Ishikawa (cell line): ENCODE measurements around the gene AGPS.

Experiments used
- CEBPB ChIP-seq: IDR thresholded peaks from 2 replicates; pipeline ENCODE4 v1.6.1; 2012
- CREB1 ChIP-seq: IDR thresholded peaks from 2 replicates; pipeline ENCODE4 v1.6.1; 2012; ENCODE audit warnings: low read depth
- EGR1 ChIP-seq: IDR thresholded peaks from 2 replicates; pipeline ENCODE4 v1.6.1; 2012
- EP300 ChIP-seq: IDR thresholded peaks from 2 replicates; pipeline ENCODE4 v1.6.1; 2012; ENCODE audit warnings: borderline replicate concordance
- FOXM1 ChIP-seq: IDR thresholded peaks from 2 replicates; pipeline ENCODE4 v1.6.1; 2012; ENCODE audit warnings: low read depth, borderline replicate concordance
- MAX ChIP-seq: IDR thresholded peaks from 2 replicates; pipeline ENCODE4 v1.6.1; 2012
- NFIC ChIP-seq: IDR thresholded peaks from 2 replicates; pipeline ENCODE4 v1.6.1; 2012
- RAD21 ChIP-seq: IDR thresholded peaks from 2 replicates; pipeline ENCODE4 v1.6.1; 2012; ENCODE audit warnings: low read depth
- REST ChIP-seq: IDR thresholded peaks from 2 replicates; pipeline ENCODE4 v1.6.1; 2012; ENCODE audit warnings: low read depth, mild to moderate bottlenecking
- TAF1 ChIP-seq: IDR thresholded peaks from 2 replicates; pipeline ENCODE4 v1.6.1; 2012; ENCODE audit warnings: low read depth, mild to moderate bottlenecking
- TCF12 ChIP-seq: IDR thresholded peaks from 2 replicates; pipeline ENCODE4 v1.6.1; 2012; ENCODE audit warnings: low read depth
- TEAD4 ChIP-seq: IDR thresholded peaks from 2 replicates; pipeline ENCODE4 v1.6.1; 2012
- USF1 ChIP-seq: IDR thresholded peaks from 2 replicates; pipeline ENCODE4 v1.6.1; 2012
- YY1 ChIP-seq: IDR thresholded peaks from 2 replicates; pipeline ENCODE4 v1.6.1; 2012; ENCODE audit warnings: low read depth
- ZBTB7A ChIP-seq: IDR thresholded peaks from 2 replicates; pipeline ENCODE4 v1.6.1; 2012; ENCODE audit warnings: low read depth

The AGPS gene

GRCh38 chr2:177427936-177428335 is 35.4 kb downstream of the AGPS start:
- TF ChIP-seq CEBPB: peak; percentile 31; the same call in 1 of the 2 replicates

GRCh38 chr2:177429688-177430325 is 37.2 kb downstream of the AGPS start:
- TF ChIP-seq CREB1 (no peak), MAX (no peak), NFIC (no peak), REST (no peak), ZBTB7A (no peak), USF1 (no peak), TCF12 (no peak)

GRCh38 chr2:177430411-177430810 is 37.8 kb downstream of the AGPS start:
- no peak for TF ChIP-seq NFIC
- TF ChIP-seq ZBTB7A: no peak
- TF ChIP-seq FOXM1: no peak
- TF ChIP-seq YY1: no peak
- no peak for TF ChIP-seq TAF1
- TF ChIP-seq TEAD4: no peak
- no peak for TF ChIP-seq TCF12
- TF ChIP-seq CEBPB: no peak
- no peak for TF ChIP-seq MAX
- TF ChIP-seq USF1: no peak
- no peak for TF ChIP-seq RAD21
- no peak for TF ChIP-seq CREB1
- TF ChIP-seq EGR1: no peak
- no peak for TF ChIP-seq EP300
- no peak for TF ChIP-seq REST

GRCh38 chr2:177432703-177433102 is 40.1 kb downstream of the AGPS start:
- TF ChIP-seq CREB1 (no peak), EGR1 (no peak), ZBTB7A (no peak), TEAD4 (no peak), FOXM1 (no peak), REST (no peak), USF1 (no peak), CEBPB (no peak), MAX (no peak), RAD21 (no peak), TAF1 (no peak), TCF12 (no peak), YY1 (no peak), EP300 (no peak), NFIC (no peak)
